Mucosa of descending colon (tissue), 3 donors: ENCODE measurements around the gene RAB9A. TPM values are rescaled to one million over a fixed set of nuclear protein-coding genes. Genes with fewer than 3 reads are reported as not detected.

Source experiments
- ATAC-seq: fragments of 200-7000 bp; cut with Tn5 transposase; one replicate; pipeline ENCODE4 v1.9.1; 2020; ENCODE audit warnings: mild to moderate bottlenecking, moderate library complexity
- DNase-seq, 3 donors: peaks; one replicate each; pipeline ENCODE4 v3.0.0-alpha.2; 2020
- H3K36me3 ChIP-seq: fragments of 200-600 bp; one replicate; pipeline ENCODE4 v1.8.0; 2021; ENCODE audit warnings: low read depth, mild to moderate bottlenecking
- H3K4me1 ChIP-seq: fragments of 200-600 bp; one replicate; pipeline ENCODE4 v1.8.0; 2021; ENCODE audit warnings: low read depth, mild to moderate bottlenecking
- H3K4me3 ChIP-seq: fragments of 200-600 bp; one replicate; pipeline ENCODE4 v1.8.0; 2021; ENCODE audit warnings: mild to moderate bottlenecking
- H3K9me3 ChIP-seq: fragments of 200-600 bp; one replicate; pipeline ENCODE4 v1.8.0; 2021; ENCODE audit warnings: mild to moderate bottlenecking
- intact Hi-C, 2 donors: fragments of 100-400 bp; cut with DNase I in 1 of 2; cut with micrococcal nuclease in 1 of 2; formaldehyde crosslinking; loops; one replicate each; pipeline versions ENCODE4 v1.11.0 to v1.11.1; 2022; cut with DNase I, micrococcal nuclease
- total RNA-seq, 3 donors: library from RNA; stranded (reverse); fragmentation: NEBNext Ultra II Directional in 2 of 3; extraction: Animal tissue kit (Norgen Biotek cat#: 25700) in 2 of 3; gene quantifications; one replicate each; pipeline versions ENCODE4 v1.2.1 to v1.2.4, GENCODE V29; 2021 to 2023
- TF ChIP-seq, protein P1 (sequence below): fragments of 200-600 bp; IDR thresholded peaks from one replicate; pipeline ENCODE4 v1.8.0; 2022; ENCODE audit warnings: antibody characterized with exemption, mild to moderate bottlenecking
- donor health status: DM: no; HTN: no; CAD: no; lungs with moderate emphysema.
- donor health status: DM: no; HTN: no; CAD: no.
- donor health status: DM: no; HTN: yes; CAD: no.

The RAB9A gene
- total RNA-seq, 3 donors from 2014 or later = 38.1 to 49.5 (median 40.8) TPM

DNA sequence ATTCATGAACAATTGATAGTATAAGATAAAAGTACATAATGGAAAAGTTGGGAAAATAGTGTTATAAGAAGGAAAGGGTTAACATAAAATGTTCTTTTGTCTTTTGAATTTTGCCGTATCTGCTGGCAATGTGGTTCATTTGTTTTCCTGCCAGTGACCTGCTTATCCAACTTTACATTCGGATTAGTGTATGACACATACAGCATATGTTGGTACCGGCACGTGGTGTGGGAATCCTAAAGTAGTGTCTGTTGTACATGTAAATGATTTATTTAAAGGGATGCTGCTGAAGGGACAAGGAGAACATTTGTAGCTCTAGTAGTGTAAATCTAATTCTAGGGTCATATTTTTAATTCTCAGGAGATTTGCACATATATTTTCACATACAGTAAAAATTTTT is 11.5 kb downstream of the RAB9A start:
- no peak overlapping the region for H3K4me3 ChIP-seq
- H3K9me3 ChIP-seq = no peaks in the 10 kb centered on the region
- H3K4me1 ChIP-seq = peaks cover 4% of the 10 kb centered on the region
- intact Hi-C loops = no loop called here
- TF ChIP-seq, protein P1, sequence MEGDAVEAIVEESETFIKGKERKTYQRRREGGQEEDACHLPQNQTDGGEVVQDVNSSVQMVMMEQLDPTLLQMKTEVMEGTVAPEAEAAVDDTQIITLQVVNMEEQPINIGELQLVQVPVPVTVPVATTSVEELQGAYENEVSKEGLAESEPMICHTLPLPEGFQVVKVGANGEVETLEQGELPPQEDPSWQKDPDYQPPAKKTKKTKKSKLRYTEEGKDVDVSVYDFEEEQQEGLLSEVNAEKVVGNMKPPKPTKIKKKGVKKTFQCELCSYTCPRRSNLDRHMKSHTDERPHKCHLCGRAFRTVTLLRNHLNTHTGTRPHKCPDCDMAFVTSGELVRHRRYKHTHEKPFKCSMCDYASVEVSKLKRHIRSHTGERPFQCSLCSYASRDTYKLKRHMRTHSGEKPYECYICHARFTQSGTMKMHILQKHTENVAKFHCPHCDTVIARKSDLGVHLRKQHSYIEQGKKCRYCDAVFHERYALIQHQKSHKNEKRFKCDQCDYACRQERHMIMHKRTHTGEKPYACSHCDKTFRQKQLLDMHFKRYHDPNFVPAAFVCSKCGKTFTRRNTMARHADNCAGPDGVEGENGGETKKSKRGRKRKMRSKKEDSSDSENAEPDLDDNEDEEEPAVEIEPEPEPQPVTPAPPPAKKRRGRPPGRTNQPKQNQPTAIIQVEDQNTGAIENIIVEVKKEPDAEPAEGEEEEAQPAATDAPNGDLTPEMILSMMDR = no peak
- no peaks in the 10 kb centered on the region for H3K36me3 ChIP-seq
- no peak for DNase-seq
- no peak for ATAC-seq

DNA sequence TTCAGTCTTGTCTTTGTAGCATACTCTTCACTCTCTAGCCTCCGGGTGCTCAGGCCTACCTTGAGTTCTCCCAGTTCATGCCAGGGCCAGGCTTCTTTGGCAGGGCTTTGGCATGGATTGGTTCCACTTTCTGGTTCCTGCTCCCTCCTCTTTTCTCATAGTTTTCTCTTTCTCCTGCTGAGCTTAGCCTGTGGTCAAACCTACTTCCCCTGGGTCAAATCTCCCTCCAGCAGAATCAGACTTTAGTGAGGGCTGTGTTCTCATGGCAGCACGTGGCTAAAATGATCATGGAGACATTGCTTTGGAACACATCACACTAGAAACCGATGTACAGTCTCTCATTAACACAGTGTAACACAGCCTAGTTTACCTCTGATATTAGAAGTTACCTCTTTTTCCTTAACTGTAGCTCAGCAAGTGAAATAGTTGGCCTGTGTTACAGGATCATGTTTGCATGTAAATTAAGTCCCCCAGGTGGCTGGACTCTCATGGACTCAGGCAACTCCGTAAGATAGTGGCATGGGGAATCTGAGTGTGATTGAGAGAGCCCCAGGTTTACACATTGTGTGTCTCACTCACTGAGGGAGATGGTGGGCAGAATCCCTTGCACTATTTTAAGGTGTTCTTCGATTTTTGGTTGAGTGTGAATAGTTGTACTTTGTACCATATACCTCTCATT is 13.3 kb downstream of the RAB9A start:
- DNase-seq (no peak), ATAC-seq (no peak)
- TF ChIP-seq, protein P1 = no peak
- Histone ChIP-seq H3K36me3 (no peaks in the 10 kb centered on the region), H3K4me1 (peaks cover 4% of the 10 kb centered on the region), H3K9me3 (no peaks in the 10 kb centered on the region), H3K4me3 (no peak overlapping the region)
- intact Hi-C loops = no loop called here

DNA sequence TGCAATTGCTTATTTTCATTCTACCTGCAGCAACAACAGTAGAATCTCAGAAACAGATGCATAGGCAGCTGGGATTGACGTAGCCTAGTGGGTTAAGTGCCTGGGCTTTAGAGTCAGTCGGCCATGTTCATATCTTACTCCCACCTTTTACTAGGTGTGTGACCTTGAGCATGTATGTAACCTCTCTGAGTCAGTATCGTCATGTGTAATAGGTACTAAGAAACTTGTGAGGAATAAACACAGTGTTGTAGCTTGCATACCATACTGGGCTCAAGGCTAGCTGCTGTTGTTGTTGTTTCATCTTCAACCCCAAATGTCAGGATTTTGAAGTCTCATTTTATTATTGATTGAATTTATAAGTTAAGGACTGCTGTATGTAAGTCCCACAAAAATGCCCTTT is 14.2 kb downstream of the RAB9A start:
- intact Hi-C loops = no loop called here
- Histone ChIP-seq H3K36me3 (no peaks in the 10 kb centered on the region), H3K9me3 (no peaks in the 10 kb centered on the region), H3K4me3 (no peak overlapping the region), H3K4me1 (peaks cover 4% of the 10 kb centered on the region)
- TF ChIP-seq, protein P1 = no peak
- no peak for ATAC-seq
- no peak for DNase-seq

DNA sequence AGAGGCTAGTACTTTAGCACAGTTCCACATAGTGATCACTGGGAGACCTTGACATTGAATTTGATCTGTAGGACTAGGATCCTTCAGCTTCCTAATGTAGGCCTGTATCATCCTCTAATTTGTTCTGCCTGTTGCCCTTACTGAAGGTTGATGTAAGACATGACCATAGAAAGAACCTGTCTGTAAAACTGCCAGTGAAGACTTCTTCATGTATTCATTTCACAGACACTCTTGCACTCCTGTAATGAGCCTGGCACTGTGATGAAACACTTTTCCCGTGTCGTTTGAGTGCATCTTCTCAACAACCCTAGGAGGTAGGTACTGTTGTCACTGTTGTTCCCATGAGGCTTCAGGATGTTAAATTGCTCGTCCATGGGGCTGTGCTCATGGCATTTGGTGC is 14.7 kb downstream of the RAB9A start:
- ATAC-seq = no peak
- intact Hi-C loops = no loop called here
- DNase-seq = no peak

DNA sequence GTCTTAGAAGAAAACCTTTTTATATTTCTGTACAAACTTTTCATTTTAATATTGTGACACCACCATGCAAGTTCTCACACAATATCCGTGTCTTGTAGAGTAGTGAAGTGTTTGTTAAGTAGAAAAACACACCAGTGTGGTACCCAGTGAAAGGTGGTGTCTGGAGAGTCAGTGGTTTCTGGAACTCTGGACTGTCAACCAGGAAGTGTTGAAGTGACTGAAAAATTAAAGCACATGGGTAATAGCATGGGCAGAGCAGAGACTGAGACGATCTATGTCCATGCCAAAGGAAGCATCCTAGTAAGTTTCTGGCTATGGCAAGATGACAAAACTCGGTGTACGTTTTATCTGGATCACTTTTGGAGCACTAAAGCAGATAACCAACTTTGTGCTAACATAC is 22.2 kb downstream of the RAB9A start:
- Histone ChIP-seq H3K9me3 (no peaks in the 10 kb centered on the region), H3K36me3 (no peaks in the 10 kb centered on the region), H3K4me3 (no peak overlapping the region), H3K4me1 (no peaks in the 10 kb centered on the region)
- ATAC-seq (peak; percentile 26), DNase-seq (no peak)
- intact Hi-C loops = no loop called here
- TF ChIP-seq, protein P1 = no peak

More for the DNA sequence above, 14.7 kb downstream of the RAB9A start:
- H3K9me3 ChIP-seq = no peaks in the 10 kb centered on the region
- no peaks in the 10 kb centered on the region for H3K36me3 ChIP-seq
- no peak overlapping the region for H3K4me3 ChIP-seq
- TF ChIP-seq, protein P1 = no peak
- H3K4me1 ChIP-seq = peaks cover 4% of the 10 kb centered on the region

DNA sequence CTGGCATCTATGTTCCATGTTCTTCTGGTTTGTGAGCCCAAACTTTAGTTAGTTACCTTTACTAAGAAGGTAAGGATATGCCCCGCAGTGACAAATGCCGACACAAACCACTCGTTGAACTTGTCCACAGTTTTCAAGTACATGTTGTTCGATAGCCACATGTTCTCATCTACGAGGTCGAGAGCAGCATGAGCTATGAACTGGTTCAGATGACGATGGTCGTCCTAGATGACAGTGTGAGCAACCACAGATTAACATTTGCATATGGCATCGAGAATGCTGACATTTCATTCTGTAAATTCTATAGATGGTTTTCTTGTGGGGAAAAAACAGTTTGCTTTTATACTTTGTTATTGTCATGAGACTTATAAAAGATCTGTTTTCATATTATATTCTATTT is 27.5 kb downstream of the RAB9A start:
- Histone ChIP-seq H3K36me3 (no peaks in the 10 kb centered on the region), H3K9me3 (no peaks in the 10 kb centered on the region), H3K4me3 (no peak overlapping the region), H3K4me1 (no peaks in the 10 kb centered on the region)
- ATAC-seq (no peak), DNase-seq (no peak)
- TF ChIP-seq, protein P1 = no peak
- intact Hi-C loops = no loop called here
